K562 (cell line): ENCODE measurements around the gene CCL8. TPM values are rescaled to one million over a fixed set of nuclear protein-coding genes. Genes with fewer than 3 reads are reported as not detected.

ENCODE experiments used
- ATAC-seq: fragments of 200-7000 bp; cut with Tn5 transposase; 3 replicates; pipeline ENCODE4 v1.9.1; 2020; ENCODE audit warnings: moderate library complexity
- BruUV-seq: library from RNA; stranded (reverse); fragments of 400-500 nt; replicated peaks from 2 replicates; lab custom pipeline; 2021; lab: Mats Ljungman, UMichigan
- CTCF ChIA-PET: fragments of 300-600 bp; formaldehyde crosslinking; extraction: SDS; loops from one replicate; lab custom pipeline; 2021; ENCODE audit warnings: low intra/inter-chr PET ratio; lab: Yijun Ruan, JAX
- POLR2A ChIA-PET: fragments of 300-600, 350-650 bp; sonication (Branson Sonifier 250); formaldehyde crosslinking; extraction: SDS; loops from one replicate; lab custom pipeline; 2021; ENCODE audit warnings: antibody characterized with exemption, inconsistent platforms; lab: Yijun Ruan, JAX
- DNase-seq, 4 experiments: peaks; one replicate each; pipeline versions ENCODE4 v3.0.0 to v3.0.0-alpha.2; 2011 to 2018; ENCODE audit warnings: low spot score in 3 of 4, mixed read lengths in 3 of 4; ENCODE audit errors: extremely low read depth in 1 of 4
- FAIRE-seq: peaks from 2 replicates; lab custom pipeline; 2011; peaks lifted over from hg19 to GRCh38; lab: Jason Lieb, UNC
- H2AFZ ChIP-seq: 2 replicates; pipeline ENCODE4 v1.6.0; 2011; ENCODE audit warnings: low read depth, low read length, control low read depth, inconsistent platforms
- H3K27ac ChIP-seq: fragments of 200-600 bp; 3 replicates; pipeline ENCODE4 v1.8.0; 2011; ENCODE audit warnings: low read depth, mild to moderate bottlenecking, control low read depth, inconsistent platforms, low read length, moderate library complexity, mixed read lengths; ENCODE audit errors: extremely low read depth
- H3K27me3 ChIP-seq, 2 experiments: fragments of 300-600 bp in 1 of 2; 2 replicates in 1 of 2; 3 replicates in 1 of 2; pipeline versions ENCODE4 v1.6.0 to v1.8.0; 2011; ENCODE audit warnings: inconsistent platforms in 2 of 2, low read length in 2 of 2, mild to moderate bottlenecking in 1 of 2, mixed read lengths in 1 of 2, moderate library complexity in 1 of 2; ENCODE audit not compliant: control insufficient read depth in 2 of 2, insufficient read depth in 2 of 2
- H3K36me3 ChIP-seq: fragments of 300-600 bp; 3 replicates; pipeline ENCODE4 v1.8.0; 2011; ENCODE audit warnings: mild to moderate bottlenecking, low read length, inconsistent platforms; ENCODE audit not compliant: control insufficient read depth, insufficient read depth
- H3K4me1 ChIP-seq, 2 experiments: fragments of 200-600 bp in 1 of 2; replicated peaks in 1 of 2; 2 replicates in 1 of 2; 3 replicates in 1 of 2; pipeline versions ENCODE4 v1.5.1 to v1.8.0; 2011; ENCODE audit warnings: inconsistent platforms in 2 of 2, low read length in 2 of 2, mild to moderate bottlenecking in 1 of 2, mixed read lengths in 1 of 2, moderate library complexity in 1 of 2; ENCODE audit not compliant: control insufficient read depth in 2 of 2, insufficient read depth in 2 of 2
- H3K4me2 ChIP-seq: 2 replicates; pipeline ENCODE4 v1.6.1; 2011; ENCODE audit warnings: low read length, control low read depth, inconsistent platforms, mixed read lengths; ENCODE audit not compliant: insufficient read depth
- H3K4me3 ChIP-seq: fragments of 200-600 bp; sonication (generic), shearing (Covaris generic); 2 replicates; pipeline ENCODE4 v1.5.1; 2016; ENCODE audit warnings: control low read depth, inconsistent platforms
- H3K79me2 ChIP-seq: fragments of 200-600 bp; 3 replicates; pipeline ENCODE4 v1.8.0; 2011; ENCODE audit warnings: low read length, inconsistent platforms; ENCODE audit not compliant: control insufficient read depth, insufficient read depth
- H3K9ac ChIP-seq, 2 experiments: 2 replicates each; pipeline versions ENCODE4 v1.6.0 to v1.6.1; 2011; ENCODE audit warnings: low read depth in 2 of 2, low read length in 2 of 2, control low read depth in 1 of 2, inconsistent platforms in 1 of 2, mild to moderate bottlenecking in 1 of 2, mixed read lengths in 1 of 2; ENCODE audit not compliant: insufficient read depth in 1 of 2
- H3K9me1 ChIP-seq: one replicate; pipeline ENCODE4 v1.6.0; 2011; ENCODE audit warnings: inconsistent platforms, mild to moderate bottlenecking, low read length, moderate library complexity; ENCODE audit not compliant: control insufficient read depth, insufficient read depth
- H3K9me3 ChIP-seq: replicated peaks from 2 replicates; pipeline ENCODE4 v1.5.1; 2011; ENCODE audit warnings: low read depth, low read length, inconsistent platforms; ENCODE audit not compliant: control insufficient read depth, insufficient read depth
- H4K20me1 ChIP-seq: replicated peaks from 2 replicates; pipeline ENCODE4 v1.6.1; 2011; ENCODE audit warnings: low read length, inconsistent platforms, mixed read lengths; ENCODE audit not compliant: control insufficient read depth, insufficient read depth
- ATF2 ChIP-seq: sonication (generic); formaldehyde crosslinking; IDR thresholded peaks from 2 replicates; pipeline ENCODE4 v1.8.1; 2022; ENCODE audit warnings: missing genetic modification reagents
- DACH1 ChIP-seq: fragments of 450-650 bp; IDR thresholded peaks from 2 replicates; pipeline ENCODE4 v1.6.1; 2018; ENCODE audit not compliant: partially characterized antibody
- DMBX1 ChIP-seq: fragments of 250-450 bp; sonication (Bioruptor Pico); IDR thresholded peaks from 2 replicates; pipeline ENCODE4 v1.8.0; 2022; ENCODE audit warnings: inconsistent platforms, mild to moderate bottlenecking, moderate library complexity, borderline replicate concordance
- FOXP1 ChIP-seq: sonication (generic); formaldehyde crosslinking; IDR thresholded peaks from 2 replicates; pipeline ENCODE4 v1.8.0; 2022; ENCODE audit warnings: mild to moderate bottlenecking, missing genetic modification reagents
- GABPB1 ChIP-seq: sonication (generic); formaldehyde crosslinking; IDR thresholded peaks from 2 replicates; pipeline ENCODE4 v1.8.0; 2022; ENCODE audit warnings: mild to moderate bottlenecking, missing genetic modification reagents
- HIVEP1 ChIP-seq: fragments of 250-450 bp; sonication (Bioruptor Pico); IDR thresholded peaks from 2 replicates; pipeline ENCODE4 v1.4.0; 2020; ENCODE audit warnings: mild to moderate bottlenecking
- ID3 ChIP-seq, 2 experiments: fragments of 250-450 bp in 1 of 2; fragments of 450-650 bp in 1 of 2; sonication (Bioruptor Pico) in 1 of 2; IDR thresholded peaks; 2 replicates each; pipeline versions ENCODE4 v1.6.1 to v1.8.0; 2016 to 2021; ENCODE audit warnings: mild to moderate bottlenecking in 2 of 2, moderate library complexity in 2 of 2, missing compliant biosample characterization in 1 of 2, missing genetic modification characterization in 1 of 2
- NFE2L1 ChIP-seq: fragments of 450-650 bp; IDR thresholded peaks from 2 replicates; pipeline ENCODE4 v1.6.1; 2016; ENCODE audit warnings: missing genetic modification characterization, low read depth, mild to moderate bottlenecking, missing compliant biosample characterization, moderate library complexity, borderline replicate concordance
- RBFOX2 ChIP-seq: fragments of 200-400 bp; formaldehyde crosslinking; IDR thresholded peaks from 2 replicates; pipeline ENCODE4 v1.6.1; 2017; ENCODE audit warnings: low read depth, mild to moderate bottlenecking, low read length, moderate library complexity
- ZNF174 ChIP-seq: fragments of 250-450 bp; sonication (Bioruptor Pico); IDR thresholded peaks from 2 replicates; pipeline ENCODE4 v1.4.0; 2020; ENCODE audit warnings: mild to moderate bottlenecking
- ZNF239 ChIP-seq: fragments of 250-450 bp; sonication (Bioruptor Pico); IDR thresholded peaks from 2 replicates; pipeline ENCODE4 v1.4.0; 2020; ENCODE audit warnings: mild to moderate bottlenecking
- ZNF764 ChIP-seq: fragments of 250-450 bp; sonication (Bioruptor Pico); IDR thresholded peaks from 2 replicates; pipeline ENCODE4 v1.4.0; 2020; ENCODE audit warnings: low read depth, mild to moderate bottlenecking, moderate library complexity
- ZNF77 ChIP-seq: fragments of 250-450 bp; sonication (Bioruptor Pico); IDR thresholded peaks from 2 replicates; pipeline ENCODE4 v1.5.0; 2020
- ZNF785 ChIP-seq: fragments of 250-450 bp; sonication (Bioruptor Pico); IDR thresholded peaks from 2 replicates; pipeline ENCODE4 v1.4.0; 2020; ENCODE audit warnings: mild to moderate bottlenecking
- ZNF79 ChIP-seq: fragments of 250-450 bp; sonication (Bioruptor Pico); IDR thresholded peaks from 2 replicates; pipeline ENCODE4 v1.4.0; 2020; ENCODE audit warnings: low read depth, mild to moderate bottlenecking, moderate library complexity
- in situ Hi-C: fragments of 300-500 bp; cut with MboI; formaldehyde crosslinking; loops from 4 replicates; pipeline ENCODE4 v1.15.0; 2018; ENCODE audit warnings: inconsistent platforms, mixed read lengths
- intact Hi-C: fragments of 100-400 bp; cut with micrococcal nuclease; formaldehyde crosslinking; loops from 2 replicates; pipeline ENCODE4 v1.14.2; 2022
- polyA plus RNA-seq, 8 experiments: library from polyadenylated mRNA; depleted of rRNA in 4 of 8; stranded (reverse) in 5 of 8; unstranded in 3 of 8; fragments of >200 nt; fragmentation: Nextera tagmentation in 2 of 8; fragmentation: Illumina TruSeq in 1 of 8; extraction: Ambion mirVana in 2 of 8; extraction: Trizol in 1 of 8; gene quantifications; 2 replicates each; pipeline versions ENCODE4 v1.2.1 to v1.2.3, GENCODE V29; 2011 to 2014; ENCODE audit warnings: inconsistent platforms in 1 of 8, missing spikeins in 1 of 8
- total RNA-seq, 7 experiments: library from RNA; depleted of rRNA in 6 of 7; stranded (reverse); fragments of >200 nt in 6 of 7; fragmentation: Illumina TruSeq in 2 of 7; extraction: Trizol in 2 of 7; gene quantifications; 2 replicates each; pipeline versions ENCODE4 v1.2.1 to v1.2.3, GENCODE V29; 2011 to 2021; ENCODE audit warnings: low replicate concordance in 1 of 7

The CCL8 gene
- total and polyA plus RNA-seq, 9 of the 15 experiments (the other 6 are each of a cell fraction or from before 2014, with no cell fraction given), result 0.06 TPM; not detected in 8

- Histone ChIP-seq H3K4me2 (no peak overlapping the region), H3K4me3 (no peak overlapping the region), H3K9me1 (no peaks in the 10 kb centered on the region), H4K20me1 (no peaks in the 10 kb centered on the region), H3K9ac (no peak overlapping the region), H3K9me3 (no peaks in the 10 kb centered on the region), H2AFZ (no peak overlapping the region), H3K27ac (no peak overlapping the region), H3K36me3 (no peaks in the 10 kb centered on the region), H3K27me3 (no peaks in the 10 kb centered on the region; a peak in 1 of 5 replicates), H3K4me1 (no peaks in the 10 kb centered on the region), H3K79me2 (no peaks in the 10 kb centered on the region)
- in situ Hi-C loops, result no loop called here
- FAIRE-seq, result no peak
- DNase-seq, result no peak
- CTCF ChIA-PET, result interaction anchor here (10.2 kb wide), 1 partner anchor 155 kb away, joined by 214 read pairs; no protein-coding TSS in a partner anchor
- intact Hi-C loops, result no loop called here
- POLR2A ChIA-PET, result interaction anchor here (1.1 kb wide), 1 partner anchor 99 kb away, joined by 4 read pairs; the partner anchor contains the start of gene CCL2
- no peak for ATAC-seq
- no peak for TF ChIP-seq DACH1
- TF ChIP-seq DMBX1 (CRISPR knock-in tag), result no peak
- TF ChIP-seq ZNF239 (CRISPR knock-in tag), result no peak
- TF ChIP-seq ZNF77 (CRISPR knock-in tag), result no peak
- TF ChIP-seq ZNF79 (CRISPR knock-in tag), result no peak
- no peak for TF ChIP-seq NFE2L1 (tag)
- TF ChIP-seq FOXP1 (CRISPR knock-in tag), result no peak
- TF ChIP-seq ATF2 (CRISPR knock-in tag), result no peak
- TF ChIP-seq ZNF174 (CRISPR knock-in tag), result no peak
- TF ChIP-seq RBFOX2, result no peak
- no peak for TF ChIP-seq ZNF785 (CRISPR knock-in tag)
- no peak for TF ChIP-seq ID3 (CRISPR knock-in tag; IDR thresholded peaks at IDR 0.05)
- no peak for TF ChIP-seq ID3 (tag; IDR thresholded peaks at IDR 0.05)
- TF ChIP-seq HIVEP1 (CRISPR knock-in tag), result no peak
- TF ChIP-seq GABPB1 (CRISPR knock-in tag), result no peak
- no peak for TF ChIP-seq ZNF764 (CRISPR knock-in tag)
- BruUV-seq, result no TSS peak
These were observed 35.4 kb downstream of the CCL8 start for GRCh38 chr17:34354637-34355036.
